GM12878 (cell line): ENCODE data around the gene SARDH. TPM values are rescaled to one million over a fixed set of nuclear protein-coding genes. Genes with fewer than 3 reads are reported as not detected.

Experiments used
- ATAC-seq: fragments of 200-7000 bp; cut with Tn5 transposase; 3 replicates; pipeline ENCODE4 v1.9.1; 2020; ENCODE audit warnings: mild to moderate bottlenecking, moderate library complexity
- BruUV-seq: library from RNA; stranded (reverse); fragments of 400-500 nt; replicated peaks from 2 replicates; lab custom pipeline; 2021; lab: Mats Ljungman, UMichigan
- CTCF ChIA-PET: fragments of 300-600 bp; sonication (Branson Sonifier 250); formaldehyde crosslinking; extraction: SDS; loops from one replicate; lab custom pipeline; 2021; ENCODE audit warnings: inconsistent platforms; lab: Yijun Ruan, JAX
- POLR2A ChIA-PET: fragments of 350-600 bp; formaldehyde crosslinking; extraction: SDS; loops from one replicate; lab custom pipeline; 2021; ENCODE audit warnings: inconsistent platforms; lab: Charles Lee
- RAD21 ChIA-PET: fragments of 300-600 bp; sonication (Branson Sonifier 250); formaldehyde crosslinking; loops from one replicate; lab custom pipeline; 2023; ENCODE audit warnings: antibody characterized with exemption; ENCODE audit not compliant: unreplicated experiment; lab: Charles Lee
- SMC1A ChIA-PET: fragments of 300-600 bp; sonication (Branson Sonifier 250); formaldehyde crosslinking; loops from one replicate; lab custom pipeline; 2023; ENCODE audit not compliant: unreplicated experiment, uncharacterized antibody; lab: Charles Lee
- DNase-seq: peaks from one replicate; pipeline ENCODE4 v3.0.0-alpha.2; 2011; ENCODE audit warnings: low read depth, low spot score
- FAIRE-seq: peaks from 3 replicates; lab custom pipeline; 2011; peaks lifted over from hg19 to GRCh38; lab: Jason Lieb, UNC
- H2AFZ ChIP-seq: 2 replicates; pipeline ENCODE4 v1.6.0; 2011; ENCODE audit warnings: low read depth, low read length, control low read depth; ENCODE audit not compliant: control insufficient read depth
- H3K27ac ChIP-seq: 2 replicates; pipeline ENCODE4 v1.5.1; 2011; ENCODE audit warnings: control low read depth; ENCODE audit not compliant: control insufficient read depth, insufficient read depth
- H3K27me3 ChIP-seq, 2 experiments: replicated peaks in 1 of 2; 2 replicates each; pipeline versions ENCODE4 v1.6.0 to v1.6.1; 2011; ENCODE audit warnings: low read length in 1 of 2; ENCODE audit not compliant: control insufficient read depth in 2 of 2, insufficient read depth in 2 of 2
- H3K36me3 ChIP-seq, 2 experiments: 2 replicates each; pipeline ENCODE4 v1.5.1; 2011; ENCODE audit warnings: low read length in 1 of 2; ENCODE audit not compliant: control insufficient read depth in 2 of 2, insufficient read depth in 2 of 2
- H3K4me1 ChIP-seq: 2 replicates; pipeline ENCODE4 v1.6.1; 2011; ENCODE audit warnings: mild to moderate bottlenecking, low read length, moderate library complexity, mixed read lengths; ENCODE audit not compliant: control insufficient read depth, insufficient read depth
- H3K4me2 ChIP-seq: 2 replicates; pipeline ENCODE4 v1.6.0; 2011; ENCODE audit warnings: control low read depth; ENCODE audit not compliant: control insufficient read depth, insufficient read depth
- H3K4me3 ChIP-seq: fragments of 200-600 bp; sonication (generic); 2 replicates; pipeline ENCODE4 v1.5.1; 2016
- H3K79me2 ChIP-seq: 2 replicates; pipeline ENCODE4 v1.6.0; 2011; ENCODE audit warnings: low read length; ENCODE audit not compliant: control insufficient read depth, insufficient read depth
- H3K9ac ChIP-seq: 2 replicates; pipeline ENCODE4 v1.8.0; 2011; ENCODE audit warnings: low read length, control low read depth, mixed read lengths; ENCODE audit not compliant: control insufficient read depth, insufficient read depth
- H3K9me3 ChIP-seq: replicated peaks from 3 replicates; pipeline ENCODE4 v1.5.1; 2011; ENCODE audit warnings: mild to moderate bottlenecking, low read length; ENCODE audit not compliant: control insufficient read depth, insufficient read depth
- H4K20me1 ChIP-seq: 2 replicates; pipeline ENCODE4 v1.6.0; 2011; ENCODE audit not compliant: control insufficient read depth, insufficient read depth
- HCFC1 ChIP-seq: fragments of 150-350 bp; IDR thresholded peaks from 2 replicates; pipeline ENCODE4 v1.6.1; 2014; ENCODE audit warnings: low read length
- IRF4 ChIP-seq: IDR thresholded peaks from 2 replicates; pipeline ENCODE4 v1.6.1; 2011; ENCODE audit warnings: low read depth, low read length
- MEF2B ChIP-seq: fragments of 450-650 bp; IDR thresholded peaks from 2 replicates; pipeline ENCODE4 v1.6.1; 2018; ENCODE audit warnings: mild to moderate bottlenecking, moderate library complexity; ENCODE audit not compliant: partially characterized antibody, poor library complexity, severe bottlenecking
- NFIC ChIP-seq: IDR thresholded peaks from 2 replicates; pipeline ENCODE4 v1.6.1; 2012; ENCODE audit warnings: low read depth, mild to moderate bottlenecking, inconsistent platforms, low read length, moderate library complexity
- NR2C2 ChIP-seq: IDR thresholded peaks from 2 replicates; pipeline ENCODE4 v1.6.1; 2011; ENCODE audit warnings: borderline replicate concordance, low read depth; ENCODE audit not compliant: control insufficient read depth, insufficient read length
- POLR2AphosphoS5 ChIP-seq: IDR thresholded peaks from 2 replicates; pipeline ENCODE4 v1.6.1; 2011; ENCODE audit warnings: mild to moderate bottlenecking, low read length, inconsistent platforms
- RUNX3 ChIP-seq: IDR thresholded peaks from 2 replicates; pipeline ENCODE4 v1.6.1; 2012; ENCODE audit warnings: low read length, inconsistent platforms
- ZNF207 ChIP-seq: fragments of 450-650 bp; IDR thresholded peaks from 2 replicates; pipeline ENCODE4 v1.6.1; 2014; ENCODE audit warnings: antibody characterized with exemption, mild to moderate bottlenecking, borderline replicate concordance
- ZSCAN29 ChIP-seq: fragments of 450-650 bp; IDR thresholded peaks from 2 replicates; pipeline ENCODE4 v1.6.1; 2017; ENCODE audit warnings: mild to moderate bottlenecking, moderate library complexity
- ZZZ3 ChIP-seq: IDR thresholded peaks from 2 replicates; pipeline ENCODE4 v1.6.1; 2011; ENCODE audit warnings: low read depth; ENCODE audit not compliant: control insufficient read depth, insufficient read length
- WGBS: methylation state at CpG from one replicate; pipeline ENCODE4 v1.1.6; 2016; ENCODE audit warnings: low lambda C conversion rate; ENCODE audit not compliant: insufficient replicate concordance, insufficient coverage; ENCODE audit errors: missing lambda C conversion rate; 5-methylcytosine and 5-hydroxymethylcytosine counted together
- in situ Hi-C: fragments of 300-500 bp; cut with MboI; formaldehyde crosslinking; loops from 9 replicates; pipeline ENCODE4 v1.14.3; 2018; ENCODE audit warnings: mixed read lengths
- intact Hi-C: fragments of 100-400 bp; cut with micrococcal nuclease; formaldehyde crosslinking; loops from one replicate; pipeline ENCODE4 v1.14.2; 2022; ENCODE audit not compliant: unreplicated experiment
- polyA plus RNA-seq, 11 experiments: library from polyadenylated mRNA; depleted of rRNA in 4 of 11; unstranded in 6 of 11; stranded (reverse) in 5 of 11; fragments of >200 nt; fragmentation: Nextera tagmentation in 4 of 11; fragmentation: Illumina TruSeq in 1 of 11; extraction: Ambion mirVana in 4 of 11; extraction: Trizol in 1 of 11; gene quantifications; 1 replicate in 1 of 11; 2 replicates in 10 of 11; pipeline versions ENCODE4 v1.2.1 to v1.2.3, GENCODE V29; 2011 to 2016; ENCODE audit warnings: inconsistent platforms in 2 of 11, missing spikeins in 2 of 11, low read depth in 1 of 11
- total RNA-seq, 4 experiments: library from RNA; depleted of rRNA in 3 of 4; stranded (reverse); fragments of >200 nt in 3 of 4; fragmentation: Illumina TruSeq in 1 of 4; extraction: Trizol in 1 of 4; gene quantifications; 2 replicates each; pipeline versions ENCODE4 v1.2.1 to v1.2.3, GENCODE V29; 2013 to 2021
- TF ChIP-seq, protein P1 (sequence below): fragments of 450-650 bp; formaldehyde crosslinking; IDR thresholded peaks from 2 replicates; pipeline ENCODE4 v1.4.0; 2020; ENCODE audit warnings: mild to moderate bottlenecking, moderate library complexity

SARDH gene
- total and polyA plus RNA-seq, 10 of the 15 experiments (the other 5 are each of a cell fraction or from before 2014, with no cell fraction given): 0.03 to 0.15 (median 0.10) TPM; not detected in 6

DNA sequence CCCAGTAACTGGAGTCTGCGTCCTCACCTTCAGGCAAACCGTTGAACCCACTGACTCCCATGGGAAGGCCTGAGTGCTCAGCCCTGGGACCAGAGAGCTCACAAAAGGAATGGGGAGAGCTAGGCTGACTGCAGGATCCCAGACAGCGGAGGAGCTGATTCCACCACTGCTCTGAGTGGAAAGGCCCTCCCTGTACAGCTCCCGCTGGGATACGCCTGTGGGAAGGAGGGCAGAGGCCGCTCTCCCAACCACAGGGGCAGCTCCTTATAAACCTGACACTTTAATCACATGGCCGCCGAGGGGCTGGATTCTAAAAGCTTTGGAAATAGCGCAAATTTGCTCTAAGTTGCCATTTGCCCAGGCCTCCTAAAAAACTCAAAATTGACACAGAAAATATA, 64.9 kb downstream of the SARDH start:
- Histone ChIP-seq H3K27me3 (no peaks in the 10 kb centered on the region), H3K9ac (no peak overlapping the region), H3K27ac (no peak overlapping the region), H4K20me1 (no peaks in the 10 kb centered on the region), H3K4me3 (no peak overlapping the region), H3K79me2 (no peaks in the 10 kb centered on the region), H3K9me3 (no peaks in the 10 kb centered on the region), H3K4me2 (no peak overlapping the region), H3K4me1 (no peaks in the 10 kb centered on the region), H3K36me3 (no peaks in the 10 kb centered on the region), H2AFZ (no peak overlapping the region)
- ATAC-seq (no peak), DNase-seq (no peak), FAIRE-seq (no peak)
- intact Hi-C loops: no loop called here
- SMC1A ChIA-PET: no interaction called here
- BruUV-seq: no TSS peak
- in situ Hi-C loops: no loop called here
- WGBS: 32% methylated on average over 9 of the region's 9 CpGs
- TF ChIP-seq RUNX3 (no peak), NR2C2 (no peak)
- CTCF ChIA-PET: no interaction called here
- RAD21 ChIA-PET: interaction anchor here (1.2 kb wide), 1 partner anchor 10 kb away, joined by 4 read pairs; no protein-coding TSS in a partner anchor
- POLR2A ChIA-PET: no interaction called here

DNA sequence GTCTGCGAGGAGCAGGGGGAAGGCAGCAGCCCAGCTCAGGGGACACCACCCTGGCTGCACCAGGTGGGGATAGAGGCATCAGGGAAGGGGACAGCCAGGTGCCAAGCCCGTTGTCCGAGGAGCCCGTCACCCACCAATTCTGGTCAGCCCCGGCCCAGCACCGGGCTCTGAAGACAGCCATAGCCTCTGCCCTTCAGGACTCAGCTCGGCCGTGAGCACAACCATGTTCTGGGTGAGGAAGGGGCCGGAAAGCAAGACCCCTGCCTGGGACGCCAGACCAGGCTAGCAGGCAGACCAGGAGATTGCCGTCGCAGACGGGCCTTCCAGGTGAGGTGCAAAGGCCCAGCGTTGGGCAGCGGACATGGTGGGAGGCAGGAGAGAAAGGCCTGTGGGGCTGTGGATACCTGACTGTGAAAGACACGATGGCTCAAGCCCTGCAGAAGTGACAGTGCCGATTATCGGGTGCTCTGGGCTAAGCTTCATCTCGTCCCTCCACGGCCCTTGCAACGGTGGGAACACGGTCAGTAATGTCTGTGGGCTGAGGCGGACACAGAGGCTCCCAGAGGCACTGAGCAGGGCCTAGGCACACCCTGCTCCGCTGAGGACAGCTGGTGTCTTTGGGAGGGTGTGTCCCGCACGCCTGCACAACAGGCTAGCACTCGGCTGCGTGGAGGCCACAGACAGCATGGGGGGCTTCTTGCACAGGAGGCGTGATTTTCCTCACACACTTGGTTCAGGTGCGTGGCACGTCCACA, 65.5 kb downstream of the SARDH start:
- H3K4me2 ChIP-seq: no peak overlapping the region
- in situ Hi-C loops (no loop called here), intact Hi-C loops (no loop called here)
- POLR2A ChIA-PET: no interaction called here
- BruUV-seq: no TSS peak
- TF ChIP-seq ZSCAN29: no peak
- TF ChIP-seq NFIC: no peak
- no peak for TF ChIP-seq HCFC1
- no peak for TF ChIP-seq ZZZ3
- TF ChIP-seq, protein P1, sequence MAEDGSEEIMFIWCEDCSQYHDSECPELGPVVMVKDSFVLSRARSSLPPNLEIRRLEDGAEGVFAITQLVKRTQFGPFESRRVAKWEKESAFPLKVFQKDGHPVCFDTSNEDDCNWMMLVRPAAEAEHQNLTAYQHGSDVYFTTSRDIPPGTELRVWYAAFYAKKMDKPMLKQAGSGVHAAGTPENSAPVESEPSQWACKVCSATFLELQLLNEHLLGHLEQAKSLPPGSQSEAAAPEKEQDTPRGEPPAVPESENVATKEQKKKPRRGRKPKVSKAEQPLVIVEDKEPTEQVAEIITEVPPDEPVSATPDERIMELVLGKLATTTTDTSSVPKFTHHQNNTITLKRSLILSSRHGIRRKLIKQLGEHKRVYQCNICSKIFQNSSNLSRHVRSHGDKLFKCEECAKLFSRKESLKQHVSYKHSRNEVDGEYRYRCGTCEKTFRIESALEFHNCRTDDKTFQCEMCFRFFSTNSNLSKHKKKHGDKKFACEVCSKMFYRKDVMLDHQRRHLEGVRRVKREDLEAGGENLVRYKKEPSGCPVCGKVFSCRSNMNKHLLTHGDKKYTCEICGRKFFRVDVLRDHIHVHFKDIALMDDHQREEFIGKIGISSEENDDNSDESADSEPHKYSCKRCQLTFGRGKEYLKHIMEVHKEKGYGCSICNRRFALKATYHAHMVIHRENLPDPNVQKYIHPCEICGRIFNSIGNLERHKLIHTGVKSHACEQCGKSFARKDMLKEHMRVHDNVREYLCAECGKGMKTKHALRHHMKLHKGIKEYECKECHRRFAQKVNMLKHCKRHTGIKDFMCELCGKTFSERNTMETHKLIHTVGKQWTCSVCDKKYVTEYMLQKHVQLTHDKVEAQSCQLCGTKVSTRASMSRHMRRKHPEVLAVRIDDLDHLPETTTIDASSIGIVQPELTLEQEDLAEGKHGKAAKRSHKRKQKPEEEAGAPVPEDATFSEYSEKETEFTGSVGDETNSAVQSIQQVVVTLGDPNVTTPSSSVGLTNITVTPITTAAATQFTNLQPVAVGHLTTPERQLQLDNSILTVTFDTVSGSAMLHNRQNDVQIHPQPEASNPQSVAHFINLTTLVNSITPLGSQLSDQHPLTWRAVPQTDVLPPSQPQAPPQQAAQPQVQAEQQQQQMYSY: no peak
- TF ChIP-seq IRF4: no peak
- no peak for TF ChIP-seq ZNF207
- no peak for TF ChIP-seq POLR2AphosphoS5
- TF ChIP-seq MEF2B: no peak
- no peak overlapping the region for H3K27ac ChIP-seq
- no peak for FAIRE-seq
- RAD21 ChIA-PET: interaction anchor here (1.2 kb wide), 1 partner anchor 11 kb away, joined by 4 read pairs; no protein-coding TSS in a partner anchor
- H3K4me3 ChIP-seq: no peak overlapping the region
- no peak overlapping the region for H2AFZ ChIP-seq
- CTCF ChIA-PET: interaction anchor here (1.2 kb wide), 1 partner anchor 13 kb away, joined by 4 read pairs; no protein-coding TSS in a partner anchor
- WGBS: 42% methylated on average over 31 of the region's 31 CpGs
- H3K36me3 ChIP-seq: no peaks in the 10 kb centered on the region
- no peaks in the 10 kb centered on the region for H4K20me1 ChIP-seq
- H3K9ac ChIP-seq: no peak overlapping the region
- H3K4me1 ChIP-seq: no peaks in the 10 kb centered on the region
- H3K9me3 ChIP-seq: no peaks in the 10 kb centered on the region
- SMC1A ChIA-PET: no interaction called here
- H3K27me3 ChIP-seq: no peaks in the 10 kb centered on the region
- DNase-seq: no peak
- ATAC-seq: no peak
- no peaks in the 10 kb centered on the region for H3K79me2 ChIP-seq
